GM23248 (cell line): ENCODE data around the gene WDR17.

ENCODE experiments used
- EZH2 ChIP-seq: fragments of 200-600 bp; sonication (generic); IDR thresholded peaks from 2 replicates; pipeline ENCODE4 v1.6.1; 2018; ENCODE audit warnings: antibody characterized with exemption, mild to moderate bottlenecking; ENCODE audit not compliant: insufficient read depth, poor library complexity, severe bottlenecking
- EZH2phosphoT487 ChIP-seq: fragments of 200-600 bp; sonication (generic); IDR thresholded peaks from 2 replicates; pipeline ENCODE4 v1.6.1; 2018; ENCODE audit warnings: antibody characterized with exemption, moderate library complexity, mild to moderate bottlenecking, low read depth; ENCODE audit not compliant: insufficient read depth

DNA sequence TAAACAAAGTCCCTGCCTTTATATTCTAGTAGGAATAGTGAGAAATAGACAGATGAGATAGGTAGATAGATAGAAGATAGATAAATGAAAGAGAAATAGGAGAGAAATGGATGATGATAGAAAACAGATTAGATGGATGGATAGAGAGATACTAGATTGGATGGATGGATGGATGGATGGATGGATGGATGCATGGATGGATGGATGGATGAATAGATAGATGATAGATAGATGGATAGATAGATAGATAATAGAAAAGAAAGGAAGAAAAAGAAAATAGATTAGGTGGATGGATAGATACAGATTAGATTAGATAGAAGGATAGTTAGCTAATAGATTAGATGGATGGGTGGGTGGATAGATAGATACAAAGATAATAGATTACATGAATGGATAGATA lies 33.2 kb upstream of the WDR17 start:
- TF ChIP-seq EZH2 (no peak), EZH2phosphoT487 (no peak)
